HEK293 (cell line): ENCODE data around the gene NAPG.

ENCODE experiments used
- CTCF ChIA-PET: fragments of 350-600 bp; formaldehyde crosslinking; extraction: SDS; loops from one replicate; lab custom pipeline; 2021; ENCODE audit warnings: antibody characterized with exemption; lab: Yijun Ruan, JAX
- POLR2A ChIA-PET: fragments of 300-600 bp; formaldehyde crosslinking; extraction: SDS; loops from one replicate; lab custom pipeline; 2020; ENCODE audit warnings: antibody characterized with exemption, inconsistent platforms; lab: Yijun Ruan, JAX
- H3K27ac ChIP-seq: fragments of 200-500 bp; sonication (Bioruptor generic); 2 replicates; pipeline ENCODE4 v1.5.1; 2014; ENCODE audit warnings: low read depth, low read length, control low read depth, inconsistent platforms; ENCODE audit errors: extremely low read depth
- H3K36me3 ChIP-seq, 2 experiments: fragments of 200-500 bp in 1 of 2; sonication (Bioruptor generic) in 1 of 2; 1 replicate in 1 of 2; 2 replicates in 1 of 2; pipeline ENCODE4 v1.5.1; 2014 to 2017; ENCODE audit warnings: inconsistent platforms in 2 of 2, low read length in 2 of 2; ENCODE audit not compliant: control insufficient read depth in 2 of 2, insufficient read depth in 1 of 2
- H3K4me1 ChIP-seq: fragments of 200-500 bp; sonication (Bioruptor generic); 2 replicates; pipeline ENCODE4 v1.5.1; 2014; ENCODE audit warnings: mild to moderate bottlenecking, low read length, inconsistent platforms; ENCODE audit not compliant: control insufficient read depth, insufficient read depth
- H3K4me3 ChIP-seq: 2 replicates; pipeline ENCODE4 v1.5.1; 2011; ENCODE audit warnings: low read depth, mild to moderate bottlenecking, control low read depth, low read length, moderate library complexity
- H3K9me3 ChIP-seq: fragments of 200-500 bp; sonication (Bioruptor generic); 2 replicates; pipeline ENCODE4 v1.5.1; 2014; ENCODE audit warnings: low read depth, low read length, inconsistent platforms; ENCODE audit not compliant: control insufficient read depth, insufficient read depth
- BCL11B ChIP-seq: fragments of 450-650 bp; formaldehyde crosslinking; IDR thresholded peaks from 2 replicates; pipeline ENCODE4 v1.5.1; 2016; ENCODE audit warnings: low read depth, missing biosample characterization, missing genetic modification characterization
- GFI1B ChIP-seq: fragments of 450-650 bp; formaldehyde crosslinking; IDR thresholded peaks from 2 replicates; pipeline ENCODE4 v1.5.1; 2016; ENCODE audit warnings: missing biosample characterization, missing genetic modification characterization
- IKZF3 ChIP-seq: fragments of 450-650 bp; IDR thresholded peaks from 2 replicates; pipeline ENCODE4 v1.5.0; 2018; ENCODE audit warnings: missing biosample characterization, mild to moderate bottlenecking, missing genetic modification characterization, moderate library complexity
- OVOL3 ChIP-seq: fragments of 450-650 bp; formaldehyde crosslinking; IDR thresholded peaks from 2 replicates; pipeline ENCODE4 v1.5.1; 2016; ENCODE audit warnings: missing biosample characterization, missing genetic modification characterization
- ZBTB17 ChIP-seq: fragments of 450-650 bp; formaldehyde crosslinking; IDR thresholded peaks from 2 replicates; pipeline ENCODE4 v1.5.1; 2016; ENCODE audit warnings: missing biosample characterization, missing genetic modification characterization
- ZBTB48 ChIP-seq: fragments of 450-650 bp; formaldehyde crosslinking; IDR thresholded peaks from 2 replicates; pipeline ENCODE4 v1.5.1; 2016; ENCODE audit warnings: missing biosample characterization, missing genetic modification characterization
- ZFP37 ChIP-seq: fragments of 450-650 bp; formaldehyde crosslinking; IDR thresholded peaks from 2 replicates; pipeline ENCODE4 v1.5.1; 2016; ENCODE audit warnings: missing biosample characterization, missing genetic modification characterization
- ZNF140 ChIP-seq: fragments of 450-650 bp; formaldehyde crosslinking; IDR thresholded peaks from 2 replicates; pipeline ENCODE4 v1.5.1; 2016; ENCODE audit warnings: missing biosample characterization, missing genetic modification characterization
- ZNF16 ChIP-seq: fragments of 450-650 bp; formaldehyde crosslinking; IDR thresholded peaks from 2 replicates; pipeline ENCODE4 v1.5.1; 2016; ENCODE audit warnings: low read depth, missing biosample characterization, missing genetic modification characterization
- ZNF221 ChIP-seq: fragments of 450-650 bp; formaldehyde crosslinking; IDR thresholded peaks from 2 replicates; pipeline ENCODE4 v1.5.1; 2017; ENCODE audit warnings: missing biosample characterization, missing genetic modification characterization, borderline replicate concordance
- ZNF362 ChIP-seq: fragments of 450-650 bp; formaldehyde crosslinking; IDR thresholded peaks from 2 replicates; pipeline ENCODE4 v1.5.1; 2016; ENCODE audit warnings: missing biosample characterization, missing genetic modification characterization
- ZNF398 ChIP-seq: fragments of 450-650 bp; formaldehyde crosslinking; IDR thresholded peaks from 2 replicates; pipeline ENCODE4 v1.5.1; 2017; ENCODE audit warnings: missing biosample characterization, missing genetic modification characterization
- ZNF404 ChIP-seq: fragments of 450-650 bp; formaldehyde crosslinking; IDR thresholded peaks from 2 replicates; pipeline ENCODE4 v1.5.1; 2017; ENCODE audit warnings: missing biosample characterization, missing genetic modification characterization
- ZNF624 ChIP-seq: fragments of 450-650 bp; formaldehyde crosslinking; IDR thresholded peaks from 2 replicates; pipeline ENCODE4 v1.5.1; 2017; ENCODE audit warnings: missing biosample characterization, missing genetic modification characterization
- ZNF639 ChIP-seq: fragments of 450-650 bp; formaldehyde crosslinking; IDR thresholded peaks from 2 replicates; pipeline ENCODE4 v1.5.1; 2016; ENCODE audit warnings: missing biosample characterization, missing genetic modification characterization
- ZSCAN5A ChIP-seq: fragments of 450-650 bp; formaldehyde crosslinking; IDR thresholded peaks from 2 replicates; pipeline ENCODE4 v1.5.1; 2016; ENCODE audit warnings: missing biosample characterization, missing genetic modification characterization
- TF ChIP-seq, protein P1 (sequence below): fragments of 450-650 bp; formaldehyde crosslinking; IDR thresholded peaks from 2 replicates; pipeline ENCODE4 v1.5.1; 2016; ENCODE audit warnings: missing biosample characterization, missing genetic modification characterization
- TF ChIP-seq, protein P2 (sequence below): fragments of 450-650 bp; formaldehyde crosslinking; IDR thresholded peaks from 2 replicates; pipeline ENCODE4 v1.5.1; 2016; ENCODE audit warnings: missing biosample characterization, missing genetic modification characterization, low read depth
- TF ChIP-seq, protein P3 (sequence below): IDR thresholded peaks from 2 replicates; pipeline ENCODE4 v1.6.1; 2011; ENCODE audit warnings: mild to moderate bottlenecking, low read depth, low read length, borderline replicate concordance

Gene NAPG

DNA sequence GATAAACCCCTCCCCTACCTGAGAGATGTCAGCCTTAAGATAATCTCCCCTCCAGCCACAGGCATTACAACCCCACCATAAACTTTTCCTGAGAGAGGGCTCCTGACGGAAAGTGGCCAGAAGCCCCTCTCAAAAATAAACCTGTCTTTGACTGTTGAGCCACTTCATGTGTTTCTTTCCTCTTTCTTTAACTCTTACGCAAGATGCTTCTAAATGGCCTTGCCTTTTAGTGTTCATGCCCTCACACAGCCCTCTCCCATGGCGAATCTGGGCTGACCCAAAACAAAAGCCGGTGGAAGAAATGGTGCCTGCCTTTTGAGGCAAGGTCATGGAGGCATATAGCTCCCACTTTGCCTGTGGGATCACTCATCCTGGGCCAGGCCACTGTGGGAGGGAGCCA, 54.4 kb downstream of the NAPG start:
- Histone ChIP-seq H3K36me3 (no peaks in the 10 kb centered on the region), H3K4me1 (no peaks in the 10 kb centered on the region), H3K27ac (no peak overlapping the region), H3K4me3 (no peak overlapping the region), H3K9me3 (no peaks in the 10 kb centered on the region)
- POLR2A ChIA-PET = no interaction called here
- CTCF ChIA-PET = no interaction called here
- TF ChIP-seq ZNF624 (tag by site-specific recombination) (no peak), BCL11B (tag by site-specific recombination) (no peak), ZNF398 (tag by site-specific recombination) (no peak), OVOL3 (tag by site-specific recombination) (no peak), ZNF639 (tag by site-specific recombination) (no peak), ZSCAN5A (tag by site-specific recombination) (no peak), ZBTB17 (tag by site-specific recombination) (no peak), ZNF221 (tag by site-specific recombination) (no peak), ZBTB48 (no peak), IKZF3 (no peak), ZNF362 (tag by site-specific recombination) (no peak), ZNF140 (tag by site-specific recombination) (no peak), ZFP37 (no peak), ZNF404 (tag by site-specific recombination) (no peak), ZNF16 (tag by site-specific recombination) (no peak), GFI1B (tag by site-specific recombination) (no peak)
- TF ChIP-seq, protein P1, sequence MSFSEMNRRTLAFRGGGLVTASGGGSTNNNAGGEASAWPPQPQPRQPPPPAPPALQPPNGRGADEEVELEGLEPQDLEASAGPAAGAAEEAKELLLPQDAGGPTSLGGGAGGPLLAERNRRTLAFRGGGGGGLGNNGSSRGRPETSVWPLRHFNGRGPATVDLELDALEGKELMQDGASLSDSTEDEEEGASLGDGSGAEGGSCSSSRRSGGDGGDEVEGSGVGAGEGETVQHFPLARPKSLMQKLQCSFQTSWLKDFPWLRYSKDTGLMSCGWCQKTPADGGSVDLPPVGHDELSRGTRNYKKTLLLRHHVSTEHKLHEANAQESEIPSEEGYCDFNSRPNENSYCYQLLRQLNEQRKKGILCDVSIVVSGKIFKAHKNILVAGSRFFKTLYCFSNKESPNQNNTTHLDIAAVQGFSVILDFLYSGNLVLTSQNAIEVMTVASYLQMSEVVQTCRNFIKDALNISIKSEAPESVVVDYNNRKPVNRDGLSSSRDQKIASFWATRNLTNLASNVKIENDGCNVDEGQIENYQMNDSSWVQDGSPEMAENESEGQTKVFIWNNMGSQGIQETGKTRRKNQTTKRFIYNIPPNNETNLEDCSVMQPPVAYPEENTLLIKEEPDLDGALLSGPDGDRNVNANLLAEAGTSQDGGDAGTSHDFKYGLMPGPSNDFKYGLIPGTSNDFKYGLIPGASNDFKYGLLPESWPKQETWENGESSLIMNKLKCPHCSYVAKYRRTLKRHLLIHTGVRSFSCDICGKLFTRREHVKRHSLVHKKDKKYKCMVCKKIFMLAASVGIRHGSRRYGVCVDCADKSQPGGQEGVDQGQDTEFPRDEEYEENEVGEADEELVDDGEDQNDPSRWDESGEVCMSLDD = no peak
- TF ChIP-seq, protein P2, sequence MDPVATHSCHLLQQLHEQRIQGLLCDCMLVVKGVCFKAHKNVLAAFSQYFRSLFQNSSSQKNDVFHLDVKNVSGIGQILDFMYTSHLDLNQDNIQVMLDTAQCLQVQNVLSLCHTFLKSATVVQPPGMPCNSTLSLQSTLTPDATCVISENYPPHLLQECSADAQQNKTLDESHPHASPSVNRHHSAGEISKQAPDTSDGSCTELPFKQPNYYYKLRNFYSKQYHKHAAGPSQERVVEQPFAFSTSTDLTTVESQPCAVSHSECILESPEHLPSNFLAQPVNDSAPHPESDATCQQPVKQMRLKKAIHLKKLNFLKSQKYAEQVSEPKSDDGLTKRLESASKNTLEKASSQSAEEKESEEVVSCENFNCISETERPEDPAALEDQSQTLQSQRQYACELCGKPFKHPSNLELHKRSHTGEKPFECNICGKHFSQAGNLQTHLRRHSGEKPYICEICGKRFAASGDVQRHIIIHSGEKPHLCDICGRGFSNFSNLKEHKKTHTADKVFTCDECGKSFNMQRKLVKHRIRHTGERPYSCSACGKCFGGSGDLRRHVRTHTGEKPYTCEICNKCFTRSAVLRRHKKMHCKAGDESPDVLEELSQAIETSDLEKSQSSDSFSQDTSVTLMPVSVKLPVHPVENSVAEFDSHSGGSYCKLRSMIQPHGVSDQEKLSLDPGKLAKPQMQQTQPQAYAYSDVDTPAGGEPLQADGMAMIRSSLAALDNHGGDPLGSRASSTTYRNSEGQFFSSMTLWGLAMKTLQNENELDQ (tag by site-specific recombination) = no peak
- TF ChIP-seq, protein P3, sequence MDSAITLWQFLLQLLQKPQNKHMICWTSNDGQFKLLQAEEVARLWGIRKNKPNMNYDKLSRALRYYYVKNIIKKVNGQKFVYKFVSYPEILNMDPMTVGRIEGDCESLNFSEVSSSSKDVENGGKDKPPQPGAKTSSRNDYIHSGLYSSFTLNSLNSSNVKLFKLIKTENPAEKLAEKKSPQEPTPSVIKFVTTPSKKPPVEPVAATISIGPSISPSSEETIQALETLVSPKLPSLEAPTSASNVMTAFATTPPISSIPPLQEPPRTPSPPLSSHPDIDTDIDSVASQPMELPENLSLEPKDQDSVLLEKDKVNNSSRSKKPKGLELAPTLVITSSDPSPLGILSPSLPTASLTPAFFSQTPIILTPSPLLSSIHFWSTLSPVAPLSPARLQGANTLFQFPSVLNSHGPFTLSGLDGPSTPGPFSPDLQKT = no peak
